G401 (cell line): Measurements from ENCODE around the gene SOWAHD. TPM values are rescaled to one million over a fixed set of nuclear protein-coding genes. Genes with fewer than 3 reads are reported as not detected.
A peak's percentile ranks its signal among the peaks of the same experiment; 100 is the strongest.
"Not testable (repeated sequence)": the region's sequence is repeated elsewhere in the genome, so short reads cannot be mapped to it uniquely, and the experiment has no call there.

Source experiments
- DNase-seq: peaks from one replicate; pipeline ENCODE4 v3.0.0-alpha.2; 2015; ENCODE audit warnings: low spot score
- in situ Hi-C: cut with HindIII; loops from 2 replicates; pipeline ENCODE4 v1.10.0; 2016; ENCODE audit warnings: low sequenced_read_pairs, mixed read lengths
- total RNA-seq: library from RNA; depleted of rRNA; stranded (reverse); fragments of >200 nt; shearing (Covaris generic); gene quantifications from 2 replicates; pipeline ENCODE4 v1.2.3, GENCODE V29; 2014

Gene SOWAHD
- total RNA-seq, 1 experiment from 2014 or later, result not detected

- in situ Hi-C loops, result no loop called here
- DNase-seq, result no peak
Measured at GRCh38 chrX:119756926-119757635, 1.3 kb upstream of the SOWAHD start.

- in situ Hi-C loops, result no loop called here
Measured at GRCh38 chrX:119757646-119757978, 776 bp upstream of the SOWAHD start.

GRCh38 chrX:119758731-119759247, 401 bp downstream of the SOWAHD start:
- DNase-seq, result no peak
- in situ Hi-C loops, result no loop called here

More at GRCh38 chrX:119757646-119757978, 776 bp upstream of the SOWAHD start:
- no peak for DNase-seq

- no peak for DNase-seq
Measured at GRCh38 chrX:119759248-119759766, 919 bp downstream of the SOWAHD start.

GRCh38 chrX:119760026-119760877, 1.9 kb downstream of the SOWAHD start:
- no peak for DNase-seq
- in situ Hi-C loops, result no loop called here

More at GRCh38 chrX:119759248-119759766, 919 bp downstream of the SOWAHD start:
- in situ Hi-C loops, result no loop called here

- in situ Hi-C loops, result no loop called here
- DNase-seq, result no peak
Measured at GRCh38 chrX:119762718-119763117, 4.3 kb downstream of the SOWAHD start.

GRCh38 chrX:119763181-119763580, 4.8 kb downstream of the SOWAHD start:
- DNase-seq, result no peak
- in situ Hi-C loops, result no loop called here

- DNase-seq, result no peak
- in situ Hi-C loops, result no loop called here
Measured at GRCh38 chrX:119763836-119764387, 5.5 kb downstream of the SOWAHD start.

DNA sequence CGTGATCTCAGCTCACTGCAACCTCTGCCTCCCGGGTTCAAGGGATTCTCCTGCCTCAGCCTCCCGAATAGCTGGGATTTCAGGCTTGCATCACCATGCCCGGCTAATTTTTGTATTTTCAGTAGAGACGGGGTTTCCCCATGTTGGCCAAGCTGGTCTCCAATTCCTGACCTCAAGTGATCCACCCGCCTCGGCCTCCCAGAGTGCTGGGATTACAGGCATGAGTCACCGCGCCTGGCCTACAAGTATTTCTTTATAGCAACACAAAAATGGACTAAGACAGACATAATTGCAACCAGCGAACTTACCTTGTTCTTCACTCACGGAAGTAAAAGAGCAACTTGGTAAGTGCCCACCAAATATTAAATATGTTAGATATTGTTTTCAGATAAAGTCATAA, 10.0 kb downstream of the SOWAHD start:
- in situ Hi-C loops, DNase-seq: not testable (repeated sequence)

DNA sequence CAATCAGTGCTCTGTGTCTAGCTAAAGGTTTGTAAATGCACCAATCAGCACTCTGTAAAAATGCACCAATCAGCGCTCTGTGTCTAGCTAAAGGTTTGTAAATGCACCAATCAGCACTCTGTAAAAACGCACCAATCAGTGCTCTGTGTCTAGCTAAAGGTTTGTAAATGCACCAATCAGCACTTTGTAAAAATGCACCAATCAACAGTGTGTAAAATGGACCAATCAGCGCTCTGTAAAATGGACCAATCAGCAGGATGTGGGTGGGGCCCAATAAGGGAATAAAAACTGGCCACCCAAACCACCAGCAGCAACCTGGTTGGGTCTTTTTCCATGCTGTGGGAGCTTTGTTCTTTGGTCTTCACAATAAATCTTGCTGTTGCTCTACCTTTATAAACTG, 11.0 kb downstream of the SOWAHD start:
- DNase-seq, in situ Hi-C loops: not testable (repeated sequence)

- in situ Hi-C loops, result no loop called here
- no peak for DNase-seq
Measured at GRCh38 chrX:119775517-119776238, 17.3 kb downstream of the SOWAHD start.

- in situ Hi-C loops, result no loop called here
- DNase-seq, result no peak
Measured at GRCh38 chrX:119778829-119779228, 20.4 kb downstream of the SOWAHD start.

GRCh38 chrX:119783026-119783425, 24.6 kb downstream of the SOWAHD start:
- no peak for DNase-seq
- in situ Hi-C loops, result no loop called here

GRCh38 chrX:119784747-119785446, 26.5 kb downstream of the SOWAHD start:
- in situ Hi-C loops, result no loop called here
- peak; percentile 13 for DNase-seq

- in situ Hi-C loops, result no loop called here
- peak; percentile 32 for DNase-seq
Measured at GRCh38 chrX:119790977-119791436, 32.6 kb downstream of the SOWAHD start.

DNA sequence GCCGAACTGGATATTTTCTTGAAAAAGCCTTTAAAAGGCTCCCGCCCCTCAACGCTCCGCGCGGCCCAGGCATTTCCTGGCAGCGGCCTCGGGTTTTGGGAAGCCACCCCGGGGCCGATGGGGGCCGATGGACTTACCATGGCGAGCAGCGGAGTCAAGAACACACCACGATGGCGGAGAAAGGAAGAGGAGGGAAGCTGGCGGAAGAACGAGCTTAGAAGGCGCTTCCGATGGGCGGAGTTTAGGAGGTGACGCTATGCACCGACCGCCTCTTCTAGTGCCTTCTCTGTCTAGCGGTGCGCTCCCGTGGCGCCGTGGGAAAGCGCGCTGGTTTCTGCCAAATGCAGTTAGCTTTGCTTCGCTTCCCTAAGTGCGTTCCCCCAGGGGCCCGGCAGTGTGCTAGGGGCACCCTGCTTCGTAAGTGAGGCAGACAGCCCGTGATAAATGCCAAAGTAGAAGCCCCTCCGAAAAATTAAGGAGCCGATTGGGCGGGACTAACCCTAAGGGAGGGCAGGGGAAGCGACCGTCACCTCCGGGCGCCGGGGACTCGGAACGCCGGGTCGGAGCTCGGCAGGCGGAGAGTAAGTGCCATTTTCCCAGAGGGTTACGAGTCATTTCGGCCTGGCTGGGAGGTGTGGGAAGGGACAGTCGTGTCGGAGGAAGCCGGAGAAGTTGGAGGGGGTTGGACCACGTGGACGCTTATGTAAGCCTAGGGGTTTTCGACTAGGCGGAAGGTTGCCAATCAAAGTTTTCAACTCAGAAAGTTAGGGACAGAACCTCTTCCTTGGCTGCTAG, 33.2 kb downstream of the SOWAHD start, which contains the start of gene RPL39:
Gene RPL39, minus strand, starts transcription at position 194 of the 795 bp plus-strand sequence. Its CDS starts 54 bp downstream, at position 140.
- peak; percentile 91 for DNase-seq
- in situ Hi-C loops, result no loop called here
